Measurements from ENCODE around the gene UNK. TPM values are rescaled to one million over a fixed set of nuclear protein-coding genes. Genes with fewer than 3 reads are reported as not detected.

Gene UNK
- total and polyA plus RNA-seq, 9 of the 15 experiments (the other 6 are each of a cell fraction or from before 2014, with no cell fraction given), result 12.8 to 38.6 (median 24.8) TPM

DNA sequence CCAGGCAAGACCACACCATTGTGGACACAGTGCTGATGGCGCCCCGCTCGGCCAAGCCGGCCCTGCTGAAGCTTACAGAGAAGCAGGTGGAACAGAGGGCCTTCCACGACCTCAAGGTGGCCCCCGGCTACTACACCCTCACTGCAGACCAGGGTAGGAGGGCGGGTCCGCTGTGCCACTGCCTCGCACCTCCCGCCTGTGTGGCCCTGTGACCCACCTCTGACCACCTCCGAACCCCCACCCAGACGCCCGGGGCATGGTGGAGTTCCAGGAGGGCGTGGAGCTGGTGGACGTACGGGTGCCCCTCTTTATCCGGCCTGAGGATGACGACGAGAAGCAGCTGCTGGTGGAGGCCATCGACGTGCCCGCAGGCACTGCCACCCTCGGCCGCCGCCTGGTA, 42.3 kb upstream of the UNK start:
- Histone ChIP-seq H3K27ac (ENCODE audit: extremely low read depth, low read depth, low read length) (no peak overlapping the region), H2AFZ (ENCODE audit: low read depth, low read length) (no peak overlapping the region), H3K9me1 (ENCODE audit: control insufficient read depth, insufficient read depth, low read length) (peaks cover 4% of the 10 kb centered on the region), H3K4me2 (ENCODE audit: insufficient read depth, low read length) (no peak overlapping the region), H3K9me3 (replicated peaks; ENCODE audit: control insufficient read depth, insufficient read depth, low read depth, low read length) (no peaks in the 10 kb centered on the region), H3K4me1 (replicated peaks in 1 of 2; ENCODE audit: control insufficient read depth in 2 of 2, insufficient read depth in 2 of 2, low read length in 2 of 2) (peaks cover 0 to 35% of the 10 kb centered on the region in 2 experiments; a peak in 2 of 5 replicates), H4K20me1 (replicated peaks; ENCODE audit: control insufficient read depth, insufficient read depth, low read length) (peaks cover 3% of the 10 kb centered on the region; the same call in 1 of the 2 replicates), H3K4me3 (no peak overlapping the region), H3K9ac (ENCODE audit: insufficient read depth in 1 of 2, low read depth in 2 of 2, low read length in 2 of 2) (no peak overlapping the region; a peak in 1 of 4 replicates), H3K27me3 (ENCODE audit: control insufficient read depth in 2 of 2, insufficient read depth in 2 of 2, low read length in 2 of 2) (peaks cover 0 to 8% of the 10 kb centered on the region in 2 experiments; a peak in 2 of 5 replicates), H3K36me3 (ENCODE audit: control insufficient read depth, insufficient read depth, low read length) (no peaks in the 10 kb centered on the region), H3K79me2 (ENCODE audit: control insufficient read depth, insufficient read depth, low read length) (no peaks in the 10 kb centered on the region)
- TF ChIP-seq RBM14 (IDR thresholded peaks at IDR 0.05; ENCODE audit: borderline replicate concordance, insufficient read depth, low read depth, low read length), result no peak
- TF ChIP-seq ZFX (CRISPR knock-in tag; IDR thresholded peaks at IDR 0.05), result 0 out of 2 replicates have a peak, but pooled peaks have one; percentile 16
- 0 out of 2 replicates have a peak, but pooled peaks have one; percentile 28 for TF ChIP-seq HNRNPL (IDR thresholded peaks at IDR 0.05; ENCODE audit: low read depth, low read length)
- 42% methylated on average over 22 of the region's 25 CpGs for WGBS (ENCODE audit: insufficient coverage, low coverage, missing lambda C conversion rate)
- no TSS peak for BruUV-seq (replicated peaks)
- FAIRE-seq (no peak), DNase-seq (ENCODE audit: extremely low read depth in 1 of 4, low spot score in 3 of 4) (no peak), ATAC-seq (peak; percentile 21)
- CTCF ChIA-PET (ENCODE audit: low intra/inter-chr PET ratio), result no interaction called here
- POLR2A ChIA-PET, result interaction anchor here (0.6 to 1.2 kb wide), 3 partner anchors 35 to 382 kb away, joined by 3 to 4 read pairs (median 3); no protein-coding TSS in a partner anchor
- in situ Hi-C loops (cut with MboI) (no loop called here), intact Hi-C loops (cut with micrococcal nuclease) (no loop called here)

DNA sequence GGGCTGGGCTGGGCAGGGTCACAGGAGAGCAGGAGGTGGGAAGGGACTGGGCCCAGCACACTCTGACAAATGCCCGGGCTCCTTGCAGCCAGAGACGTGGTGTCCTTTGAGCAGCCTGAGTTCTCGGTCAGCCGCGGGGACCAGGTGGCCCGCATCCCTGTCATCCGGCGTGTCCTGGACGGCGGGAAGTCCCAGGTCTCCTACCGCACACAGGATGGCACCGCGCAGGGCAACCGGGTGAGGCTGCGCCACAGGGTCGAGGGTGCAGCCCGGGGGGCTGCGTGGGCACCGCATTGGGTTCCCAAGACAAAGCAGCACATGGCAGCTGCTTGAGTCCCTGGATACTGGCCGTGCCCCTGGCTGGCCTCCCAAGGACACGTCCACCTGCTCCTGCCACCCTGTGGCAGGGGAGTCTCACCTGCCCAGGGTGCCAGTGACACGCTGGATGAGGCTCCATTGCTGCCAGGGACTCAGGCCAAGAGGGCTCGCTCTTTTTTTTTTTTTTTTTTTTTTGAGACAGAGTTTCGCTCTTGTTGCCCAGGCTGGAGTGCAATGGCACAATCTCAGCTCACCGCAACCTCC, 40.9 kb upstream of the UNK start:
- FAIRE-seq, result no peak
- Histone ChIP-seq H3K27ac (ENCODE audit: extremely low read depth, low read depth, low read length) (no peak overlapping the region), H3K79me2 (ENCODE audit: control insufficient read depth, insufficient read depth, low read length) (no peaks in the 10 kb centered on the region), H2AFZ (ENCODE audit: low read depth, low read length) (no peak overlapping the region), H3K27me3 (ENCODE audit: control insufficient read depth in 2 of 2, insufficient read depth in 2 of 2, low read length in 2 of 2) (peaks cover 0 to 8% of the 10 kb centered on the region in 2 experiments; a peak in 2 of 5 replicates), H3K4me2 (ENCODE audit: insufficient read depth, low read length) (no peak overlapping the region), H3K9me1 (ENCODE audit: control insufficient read depth, insufficient read depth, low read length) (peaks cover 4% of the 10 kb centered on the region), H3K9me3 (replicated peaks; ENCODE audit: control insufficient read depth, insufficient read depth, low read depth, low read length) (no peaks in the 10 kb centered on the region), H3K36me3 (ENCODE audit: control insufficient read depth, insufficient read depth, low read length) (no peaks in the 10 kb centered on the region), H3K4me3 (no peak overlapping the region), H3K4me1 (replicated peaks in 1 of 2; ENCODE audit: control insufficient read depth in 2 of 2, insufficient read depth in 2 of 2, low read length in 2 of 2) (peaks cover 0 to 23% of the 10 kb centered on the region in 2 experiments; a peak in 2 of 5 replicates), H4K20me1 (replicated peaks; ENCODE audit: control insufficient read depth, insufficient read depth, low read length) (peaks cover 3% of the 10 kb centered on the region; the same call in 1 of the 2 replicates), H3K9ac (ENCODE audit: insufficient read depth in 1 of 2, low read depth in 2 of 2, low read length in 2 of 2) (no peak overlapping the region)
- CTCF ChIA-PET (ENCODE audit: low intra/inter-chr PET ratio), result no interaction called here
- intact Hi-C loops (cut with micrococcal nuclease) (no loop called here), in situ Hi-C loops (cut with MboI) (no loop called here)
- POLR2A ChIA-PET, result no interaction called here
- BruUV-seq (replicated peaks), result no TSS peak
- DNase-seq (ENCODE audit: extremely low read depth in 1 of 4, low spot score in 3 of 4), result no peak
- 47% methylated on average over 17 of the region's 25 CpGs for WGBS (ENCODE audit: insufficient coverage, low coverage, missing lambda C conversion rate)
- no peak for ATAC-seq
- no peak for TF ChIP-seq LEF1 (IDR thresholded peaks at IDR 0.05)
- TF ChIP-seq, protein P1, sequence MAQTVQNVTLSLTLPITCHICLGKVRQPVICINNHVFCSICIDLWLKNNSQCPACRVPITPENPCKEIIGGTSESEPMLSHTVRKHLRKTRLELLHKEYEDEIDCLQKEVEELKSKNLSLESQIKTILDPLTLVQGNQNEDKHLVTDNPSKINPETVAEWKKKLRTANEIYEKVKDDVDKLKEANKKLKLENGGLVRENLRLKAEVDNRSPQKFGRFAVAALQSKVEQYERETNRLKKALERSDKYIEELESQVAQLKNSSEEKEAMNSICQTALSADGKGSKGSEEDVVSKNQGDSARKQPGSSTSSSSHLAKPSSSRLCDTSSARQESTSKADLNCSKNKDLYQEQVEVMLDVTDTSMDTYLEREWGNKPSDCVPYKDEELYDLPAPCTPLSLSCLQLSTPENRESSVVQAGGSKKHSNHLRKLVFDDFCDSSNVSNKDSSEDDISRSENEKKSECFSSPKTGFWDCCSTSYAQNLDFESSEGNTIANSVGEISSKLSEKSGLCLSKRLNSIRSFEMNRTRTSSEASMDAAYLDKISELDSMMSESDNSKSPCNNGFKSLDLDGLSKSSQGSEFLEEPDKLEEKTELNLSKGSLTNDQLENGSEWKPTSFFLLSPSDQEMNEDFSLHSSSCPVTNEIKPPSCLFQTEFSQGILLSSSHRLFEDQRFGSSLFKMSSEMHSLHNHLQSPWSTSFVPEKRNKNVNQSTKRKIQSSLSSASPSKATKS (CRISPR knock-in tag; IDR thresholded peaks at IDR 0.05), result no peak
- TF ChIP-seq, protein P2, sequence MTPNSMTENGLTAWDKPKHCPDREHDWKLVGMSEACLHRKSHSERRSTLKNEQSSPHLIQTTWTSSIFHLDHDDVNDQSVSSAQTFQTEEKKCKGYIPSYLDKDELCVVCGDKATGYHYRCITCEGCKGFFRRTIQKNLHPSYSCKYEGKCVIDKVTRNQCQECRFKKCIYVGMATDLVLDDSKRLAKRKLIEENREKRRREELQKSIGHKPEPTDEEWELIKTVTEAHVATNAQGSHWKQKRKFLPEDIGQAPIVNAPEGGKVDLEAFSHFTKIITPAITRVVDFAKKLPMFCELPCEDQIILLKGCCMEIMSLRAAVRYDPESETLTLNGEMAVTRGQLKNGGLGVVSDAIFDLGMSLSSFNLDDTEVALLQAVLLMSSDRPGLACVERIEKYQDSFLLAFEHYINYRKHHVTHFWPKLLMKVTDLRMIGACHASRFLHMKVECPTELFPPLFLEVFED (CRISPR knock-in tag; conservative IDR thresholded peaks at IDR 0.05), result no peak
- TF ChIP-seq NCOR1 (IDR thresholded peaks at IDR 0.05), result no peak
- TF ChIP-seq, protein P3, sequence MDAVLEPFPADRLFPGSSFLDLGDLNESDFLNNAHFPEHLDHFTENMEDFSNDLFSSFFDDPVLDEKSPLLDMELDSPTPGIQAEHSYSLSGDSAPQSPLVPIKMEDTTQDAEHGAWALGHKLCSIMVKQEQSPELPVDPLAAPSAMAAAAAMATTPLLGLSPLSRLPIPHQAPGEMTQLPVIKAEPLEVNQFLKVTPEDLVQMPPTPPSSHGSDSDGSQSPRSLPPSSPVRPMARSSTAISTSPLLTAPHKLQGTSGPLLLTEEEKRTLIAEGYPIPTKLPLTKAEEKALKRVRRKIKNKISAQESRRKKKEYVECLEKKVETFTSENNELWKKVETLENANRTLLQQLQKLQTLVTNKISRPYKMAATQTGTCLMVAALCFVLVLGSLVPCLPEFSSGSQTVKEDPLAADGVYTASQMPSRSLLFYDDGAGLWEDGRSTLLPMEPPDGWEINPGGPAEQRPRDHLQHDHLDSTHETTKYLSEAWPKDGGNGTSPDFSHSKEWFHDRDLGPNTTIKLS (IDR thresholded peaks at IDR 0.05; ENCODE audit: borderline replicate concordance, low read depth), result no peak
